ENCODE results near the gene FAM120B.

- TF ChIP-seq CTCF (IDR thresholded peaks at IDR 0.05) = no peak
- TF ChIP-seq POLR2AphosphoS5 (IDR thresholded peaks at IDR 0.05) = no peak
Observed at GRCh38 chr6:170270984-170271593, 35.5 kb upstream of the FAM120B start.

Measured in breast epithelium (tissue), 3 donors.